H9 (cell line): ENCODE data around the gene ZNF587. TPM values are rescaled to one million over a fixed set of nuclear protein-coding genes. Genes with fewer than 3 reads are reported as not detected.
A peak's percentile ranks its signal among the peaks of the same experiment; 100 is the strongest.
"Not testable (repeated sequence)": the region's sequence is repeated elsewhere in the genome, so short reads cannot be mapped to it uniquely, and the experiment has no call there.

ENCODE experiments used
- DNase-seq: peaks from one replicate; pipeline ENCODE4 v3.0.0-alpha.2; 2017
- H2AFZ ChIP-seq: one replicate; pipeline ENCODE4 v1.6.1; 2013; ENCODE audit warnings: mild to moderate bottlenecking, low read length, control low read depth, moderate library complexity
- H2AK5ac ChIP-seq: 2 replicates; pipeline ENCODE4 v1.6.1; 2013; ENCODE audit warnings: low read length, control low read depth, mixed read lengths; ENCODE audit not compliant: insufficient read length
- H2BK120ac ChIP-seq: one replicate; pipeline ENCODE4 v1.6.1; 2013; ENCODE audit warnings: low read depth, mild to moderate bottlenecking, low read length, control low read depth, inconsistent platforms; ENCODE audit not compliant: poor library complexity, severe bottlenecking
- H2BK12ac ChIP-seq: 2 replicates; pipeline ENCODE4 v1.6.1; 2013; ENCODE audit warnings: low read length, control low read depth, mixed read lengths, low read depth; ENCODE audit not compliant: insufficient read length
- H2BK15ac ChIP-seq: 2 replicates; pipeline ENCODE4 v1.6.1; 2013; ENCODE audit warnings: low read depth, low read length, control low read depth
- H2BK20ac ChIP-seq: one replicate; pipeline ENCODE4 v1.6.1; 2013; ENCODE audit warnings: low read depth, mild to moderate bottlenecking, low read length, control low read depth, inconsistent platforms; ENCODE audit not compliant: poor library complexity, severe bottlenecking
- H2BK5ac ChIP-seq: 2 replicates; pipeline ENCODE4 v1.6.1; 2013; ENCODE audit warnings: low read length, control low read depth, mixed read lengths; ENCODE audit not compliant: insufficient read length
- H3K14ac ChIP-seq: 2 replicates; pipeline ENCODE4 v1.6.1; 2013; ENCODE audit warnings: low read length, control low read depth; ENCODE audit not compliant: insufficient read depth
- H3K18ac ChIP-seq: 2 replicates; pipeline ENCODE4 v1.6.1; 2013; ENCODE audit warnings: low read depth, mild to moderate bottlenecking, mixed read lengths, low read length, control low read depth; ENCODE audit not compliant: insufficient read length
- H3K23ac ChIP-seq: 2 replicates; pipeline ENCODE4 v1.6.1; 2013; ENCODE audit warnings: low read length, control low read depth, mixed read lengths, low read depth; ENCODE audit not compliant: insufficient read length
- H3K23me2 ChIP-seq: 2 replicates; pipeline ENCODE4 v1.6.1; 2013; ENCODE audit warnings: low read depth, mild to moderate bottlenecking, mixed read lengths, low read length, control low read depth; ENCODE audit not compliant: insufficient read length, poor library complexity, severe bottlenecking
- H3K27ac ChIP-seq: 2 replicates; pipeline ENCODE4 v1.5.1; 2013; ENCODE audit warnings: low read length, control low read depth, mixed read lengths, low read depth; ENCODE audit not compliant: insufficient read length
- H3K27me3 ChIP-seq: 2 replicates; pipeline ENCODE4 v1.6.1; 2013; ENCODE audit warnings: low read length, control low read depth, inconsistent platforms; ENCODE audit not compliant: insufficient read depth
- H3K4ac ChIP-seq: 2 replicates; pipeline ENCODE4 v1.6.1; 2013; ENCODE audit warnings: low read depth, mild to moderate bottlenecking, control low read depth, inconsistent platforms, low read length, moderate library complexity
- H3K4me1 ChIP-seq: 2 replicates; pipeline ENCODE4 v1.6.1; 2013; ENCODE audit warnings: low read length, control low read depth, inconsistent platforms; ENCODE audit not compliant: insufficient read depth
- H3K4me2 ChIP-seq: 2 replicates; pipeline ENCODE4 v1.6.1; 2013; ENCODE audit warnings: low read length, control low read depth, mixed read lengths; ENCODE audit not compliant: insufficient read length, insufficient read depth
- H3K56ac ChIP-seq: 2 replicates; pipeline ENCODE4 v1.6.1; 2013; ENCODE audit warnings: low read depth, mild to moderate bottlenecking, mixed read lengths, low read length, control low read depth; ENCODE audit not compliant: insufficient read length
- H3K79me1 ChIP-seq: 2 replicates; pipeline ENCODE4 v1.6.1; 2013; ENCODE audit warnings: low read depth, mild to moderate bottlenecking, moderate library complexity, low read length, control low read depth, inconsistent platforms; ENCODE audit not compliant: insufficient read depth, poor library complexity, severe bottlenecking
- H3K79me2 ChIP-seq: 2 replicates; pipeline ENCODE4 v1.6.1; 2013; ENCODE audit warnings: low read length, control low read depth, inconsistent platforms; ENCODE audit not compliant: insufficient read depth
- H3K9ac ChIP-seq: 2 replicates; pipeline ENCODE4 v1.6.1; 2013; ENCODE audit warnings: low read length, control low read depth, mixed read lengths; ENCODE audit not compliant: insufficient read length; ENCODE audit errors: extremely low read depth
- H3K9me3 ChIP-seq: one replicate; pipeline ENCODE4 v1.6.1; 2013; ENCODE audit warnings: low read depth, low read length, inconsistent platforms; ENCODE audit not compliant: control insufficient read depth
- H3T11ph ChIP-seq: one replicate; pipeline ENCODE4 v1.6.1; 2013; ENCODE audit warnings: mild to moderate bottlenecking, low read length, control low read depth, inconsistent platforms
- H4K20me1 ChIP-seq: one replicate; pipeline ENCODE4 v1.6.1; 2013; ENCODE audit not compliant: control insufficient read depth, insufficient read length, insufficient read depth
- H4K5ac ChIP-seq: 2 replicates; pipeline ENCODE4 v1.6.1; 2013; ENCODE audit warnings: low read depth, mild to moderate bottlenecking, mixed read lengths, low read length, control low read depth; ENCODE audit not compliant: insufficient read length
- H4K8ac ChIP-seq: replicated peaks from 2 replicates; pipeline ENCODE4 v1.6.1; 2013; ENCODE audit warnings: low read length, control low read depth, mixed read lengths, low read depth; ENCODE audit not compliant: insufficient read length
- H4K91ac ChIP-seq: 2 replicates; pipeline ENCODE4 v1.6.1; 2013; ENCODE audit warnings: low read depth, mild to moderate bottlenecking, moderate library complexity, mixed read lengths, low read length, control low read depth; ENCODE audit not compliant: insufficient read length
- H3K27ac Mint-ChIP-seq, 3 experiments: 2 replicates in 2 of 3; 3 replicates in 1 of 3; pipeline ENCODE4 v1.8.0; 2020 to 2021; ENCODE audit warnings: mixed read lengths in 3 of 3, mild to moderate bottlenecking in 1 of 3, moderate library complexity in 1 of 3
- H3K27me3 Mint-ChIP-seq: 2 replicates; pipeline ENCODE4 v1.8.0; 2021; ENCODE audit warnings: low read depth, mild to moderate bottlenecking, moderate library complexity, mixed read lengths
- H3K36me3 Mint-ChIP-seq, 3 experiments: 2 replicates in 2 of 3; 3 replicates in 1 of 3; pipeline ENCODE4 v1.8.0; 2020 to 2021; ENCODE audit warnings: low read depth in 3 of 3, mixed read lengths in 3 of 3; ENCODE audit not compliant: insufficient read depth in 1 of 3
- H3K4me1 Mint-ChIP-seq, 2 experiments: 2 replicates each; pipeline ENCODE4 v1.8.0; 2020; ENCODE audit warnings: mixed read lengths in 2 of 2
- H3K4me3 Mint-ChIP-seq, 2 experiments: 2 replicates in 1 of 2; 3 replicates in 1 of 2; pipeline ENCODE4 v1.8.0; 2020 to 2021; ENCODE audit warnings: mild to moderate bottlenecking in 2 of 2, mixed read lengths in 2 of 2, moderate library complexity in 1 of 2
- H3K9me3 Mint-ChIP-seq, 2 experiments: 2 replicates in 1 of 2; 3 replicates in 1 of 2; pipeline ENCODE4 v1.8.0; 2020; ENCODE audit warnings: mild to moderate bottlenecking in 2 of 2, mixed read lengths in 2 of 2, moderate library complexity in 1 of 2
- CTCF ChIP-seq: fragments of 200-600 bp; sonication (generic); conservative IDR thresholded peaks from 3 replicates; pipeline ENCODE4 v1.8.0; 2021; ENCODE audit warnings: antibody characterized with exemption, mild to moderate bottlenecking
- WGBS: extraction: QIAGEN DNeasy Blood & Tissue Kit; methylation state at CpG from one replicate; pipeline ENCODE4 v1.1.7; 2013; ENCODE audit warnings: missing lambda C conversion rate, low lambda C conversion rate, mixed read lengths; ENCODE audit not compliant: insufficient read length; ENCODE audit errors: extremely low coverage; 5-methylcytosine and 5-hydroxymethylcytosine counted together
- total RNA-seq: library from RNA; stranded (reverse); gene quantifications from 2 replicates; pipeline ENCODE4 v1.2.1, GENCODE V29; 2021

Gene ZNF587
- total RNA-seq, 1 experiment from 2014 or later: 40.0 TPM

GRCh38 chr19:57850553-57851017 is 926 bp downstream of the ZNF587 start:
- Histone ChIP-seq H4K8ac (no peak overlapping the region), H3K27me3 (no peaks in the 10 kb centered on the region), H4K91ac (no peak overlapping the region), H3K18ac (no peak overlapping the region), H3K9ac (peak overlapping the region; percentile 85), H3K23me2 (peaks cover 3% of the 10 kb centered on the region), H3K27ac (peak overlapping the region; percentile 63), H4K5ac (peak overlapping the region; percentile 34), H3K79me2 (peaks cover 3% of the 10 kb centered on the region; the same call in 1 of the 2 replicates), H2BK15ac (no peak overlapping the region), H2BK20ac (no peak overlapping the region), H3K14ac (no peak overlapping the region; the same call in 1 of the 2 replicates), H3K79me1 (peaks cover 8% of the 10 kb centered on the region), H3K4me2 (peak overlapping the region; percentile 80), H3K56ac (no peak overlapping the region), H2BK5ac (no peak overlapping the region), H3K4ac (no peak overlapping the region), H3K4me1 (no peaks in the 10 kb centered on the region), H3K23ac (no peak overlapping the region), H3T11ph (no peak overlapping the region), H2BK12ac (no peak overlapping the region), H2BK120ac (no peak overlapping the region), H2AK5ac (no peak overlapping the region), H3K9me3 (no peaks in the 10 kb centered on the region), H2AFZ (no peak overlapping the region), H4K20me1 (peaks cover under 1% of the 10 kb centered on the region)
- TF ChIP-seq CTCF: no peak
- H3K27ac Mint-ChIP-seq: peak overlapping the region; percentile 95 to 98 (median 95)
- H3K27me3 Mint-ChIP-seq: peaks cover 6% of the 10 kb centered on the region; the same call in 1 of the 2 replicates
- H3K36me3 Mint-ChIP-seq: peaks cover 34 to 40% (median 37%) of the 10 kb centered on the region in 3 experiments
- H3K4me3 Mint-ChIP-seq: peak overlapping the region; percentile 83 to 94
- WGBS: no CpG with 5 or more reads among the region's 11 CpGs
- peak; percentile 52 for DNase-seq
- peaks cover 18 to 21% of the 10 kb centered on the region in 2 experiments for H3K4me1 Mint-ChIP-seq
- H3K9me3 Mint-ChIP-seq: peaks cover 0 to 2% of the 10 kb centered on the region in 2 experiments; a peak in 1 of 5 replicates

- H3K4me1 ChIP-seq, H3K9me3 Mint-ChIP-seq, H4K91ac ChIP-seq, H3K27ac ChIP-seq, H3K23me2 ChIP-seq, H3K14ac ChIP-seq, H3K4me2 ChIP-seq, H2BK20ac ChIP-seq, H2BK15ac ChIP-seq, H2AK5ac ChIP-seq, H3K23ac ChIP-seq, H3T11ph ChIP-seq, H3K18ac ChIP-seq, H3K9me3 ChIP-seq, H2AFZ ChIP-seq, H4K5ac ChIP-seq, H4K20me1 ChIP-seq, H3K79me2 ChIP-seq, H3K27me3 Mint-ChIP-seq, H2BK12ac ChIP-seq, H3K56ac ChIP-seq, H3K27me3 ChIP-seq, H2BK5ac ChIP-seq, H2BK120ac ChIP-seq, H3K4ac ChIP-seq, H3K79me1 ChIP-seq, DNase-seq, H4K8ac ChIP-seq, H3K9ac ChIP-seq: not testable (repeated sequence)
- Mint-ChIP-seq H3K4me3 (peak overlapping the region in 1 of 2 experiments; percentile 94; a peak in 1 of 5 replicates), H3K4me1 (peaks cover 18 to 21% of the 10 kb centered on the region in 2 experiments), H3K27ac (peak overlapping the region in 1 of 3 experiments; percentile 44; a peak in 1 of 7 replicates), H3K36me3 (peaks cover 44 to 46% (median 45%) of the 10 kb centered on the region in 3 experiments)
- WGBS: no CpG with 5 or more reads among the region's 6 CpGs
These were observed 2.3 kb downstream of the ZNF587 start for GRCh38 chr19:57851812-57852603.
